T-helper 2 cell treated with Interferon-gamma antibody and Interleukin-4, amounts not matched to agents 100 ng/mL and 5 ng/mL, for 36 hours (primary cell): ENCODE data around the gene MSRB1. TPM values are rescaled to one million over a fixed set of nuclear protein-coding genes. Genes with fewer than 3 reads are reported as not detected.

ENCODE experiments used
- intact Hi-C: fragments of 100-400 bp; cut with micrococcal nuclease; formaldehyde crosslinking; loops from one replicate; pipeline ENCODE4 v1.15.1; 2023
- total RNA-seq: library from RNA; stranded (reverse); gene quantifications from 2 replicates; pipeline ENCODE4 v1.2.3, GENCODE V29; 2022

MSRB1 gene
- total RNA-seq = 14.0 and 14.1 TPM in 2 replicates

- intact Hi-C loops = loop anchor here (1.0 to 2.0 kb wide), 2 partner anchors 16 to 22 kb away; partner anchors contain the start of genes NDUFB10 and RPS2
Measured at GRCh38 chr16:1942810-1943726, at the start of gene MSRB1. Gene MSRB1, minus strand, starts transcription at chr16:1943199. Its CDS starts 43 bp downstream, at chr16:1943156.

DNA sequence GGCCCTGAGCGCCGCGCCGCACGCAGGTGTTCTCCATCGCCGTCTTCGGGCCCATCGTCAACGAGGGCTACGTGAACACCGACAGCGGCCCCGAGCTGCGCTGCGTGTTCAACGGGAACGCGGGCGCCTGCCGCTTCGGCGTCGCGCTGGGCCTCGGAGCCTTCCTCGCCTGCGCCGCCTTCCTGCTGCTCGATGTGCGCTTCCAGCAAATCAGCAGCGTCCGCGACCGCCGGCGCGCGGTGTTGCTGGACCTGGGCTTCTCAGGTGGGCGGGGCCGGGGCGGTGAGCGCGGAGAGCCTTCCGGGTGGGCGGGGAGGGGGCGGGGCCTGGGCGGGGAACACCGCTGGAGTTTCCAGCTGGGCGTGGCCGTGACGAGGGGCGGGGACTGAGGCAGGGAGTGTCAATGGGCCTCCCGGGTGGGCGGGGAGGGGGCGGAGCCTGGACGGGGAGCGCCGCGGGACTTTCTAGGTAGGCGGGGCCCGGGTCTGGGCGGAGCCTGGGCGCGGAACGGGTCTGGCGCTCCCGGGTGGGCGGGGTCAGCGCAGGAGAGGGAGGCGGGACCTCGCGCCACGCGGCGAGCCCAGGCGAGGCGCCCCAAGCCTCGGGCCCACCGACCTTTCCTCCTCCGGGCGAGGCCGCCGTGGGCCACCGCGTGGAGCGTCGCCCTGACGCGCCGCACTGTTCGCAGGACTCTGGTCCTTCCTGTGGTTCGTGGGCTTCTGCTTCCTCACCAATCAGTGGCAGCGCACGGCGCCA, 49.1 kb upstream of the MSRB1 start:
- intact Hi-C loops = loop anchor here (1.0 to 5.0 kb wide), 3 partner anchors 9 to 760 kb away; partner anchors contain the start of genes RPS2 and SRRM2

DNA sequence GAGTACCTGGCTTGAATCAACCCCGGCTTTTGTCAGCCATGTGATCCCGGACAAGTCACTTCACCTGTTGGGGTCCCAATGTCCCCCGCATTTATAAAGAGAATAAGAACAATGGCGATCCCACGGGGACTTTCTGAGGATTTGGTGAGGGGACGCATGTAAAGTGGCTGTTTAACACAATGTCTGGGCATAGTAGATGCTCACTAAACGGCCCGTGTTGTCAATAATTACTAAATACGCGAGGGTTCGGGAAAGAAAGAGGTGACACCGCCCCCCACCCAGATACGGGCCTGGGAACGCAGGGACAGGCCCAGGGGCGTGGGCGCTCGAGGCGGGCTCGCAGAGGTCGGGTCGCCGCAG, 48.6 kb upstream of the MSRB1 start:
- intact Hi-C loops = loop anchor here (1.0 to 5.0 kb wide), 3 partner anchors 8 to 761 kb away; partner anchors contain the start of genes RPS2 and SRRM2

- intact Hi-C loops = loop anchor here (1.0 to 5.0 kb wide), 3 partner anchors 8 to 761 kb away; partner anchors contain the start of genes RPS2 and SRRM2
Measured at GRCh38 chr16:1991135-1991551, 48.1 kb upstream of the MSRB1 start.

DNA sequence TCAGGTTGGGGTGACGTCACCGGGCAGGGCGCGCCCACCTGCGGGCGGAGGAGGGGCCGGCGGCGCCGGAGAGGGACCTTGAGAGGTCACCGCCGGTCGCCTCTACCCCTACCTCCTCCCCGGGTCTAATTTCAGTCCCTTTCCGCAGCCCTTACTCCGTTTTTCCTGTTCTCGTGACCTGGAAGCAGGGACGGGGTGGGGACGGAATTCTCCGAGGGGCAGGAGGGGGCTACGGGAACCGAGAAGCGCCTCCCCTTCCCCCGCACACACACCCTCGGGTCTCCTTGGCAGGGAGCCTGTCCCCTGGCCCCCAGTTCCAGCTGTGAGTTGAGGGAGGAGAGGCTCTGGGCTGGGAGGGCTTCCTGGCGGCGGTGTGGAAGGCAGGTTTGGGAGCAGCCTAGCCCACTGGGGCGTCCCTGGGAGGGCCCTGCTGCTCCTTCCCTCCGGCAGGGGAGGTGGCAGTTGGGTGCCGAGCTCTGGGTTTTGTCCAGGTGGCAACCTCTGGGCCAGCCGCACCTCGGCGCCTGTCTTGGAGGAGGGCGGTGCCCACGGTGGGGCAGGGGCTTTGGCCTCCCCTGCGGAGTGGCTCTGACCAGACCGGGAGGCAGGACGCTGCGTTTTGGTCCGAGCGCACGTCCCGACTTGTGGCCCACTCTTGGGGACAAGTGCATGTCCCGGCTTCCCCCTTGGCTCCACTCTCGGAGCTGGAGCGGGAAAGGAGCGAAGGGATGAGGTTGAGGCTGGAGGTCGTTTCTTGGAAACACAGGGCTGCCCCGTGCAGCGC, 47.5 kb upstream of the MSRB1 start:
- intact Hi-C loops = loop anchor here (1.0 to 5.0 kb wide), 3 partner anchors 7 to 762 kb away; partner anchors contain the start of genes RPS2 and SRRM2

GRCh38 chr16:1990101-1990350, 47.0 kb upstream of the MSRB1 start:
- intact Hi-C loops = loop anchor here (2.0 to 5.0 kb wide), 2 partner anchors 25 to 762 kb away; partner anchors contain the start of genes RPS2 and SRRM2

GRCh38 chr16:1989209-1990100, 46.5 kb upstream of the MSRB1 start, which contains the start of gene SYNGR3:
Gene SYNGR3, plus strand, starts transcription at chr16:1989970. Its CDS starts 133 bp downstream, at chr16:1990103.
- intact Hi-C loops = loop anchor here (2.0 to 5.0 kb wide), 2 partner anchors 25 to 763 kb away; partner anchors contain the start of genes RPS2 and SRRM2

DNA sequence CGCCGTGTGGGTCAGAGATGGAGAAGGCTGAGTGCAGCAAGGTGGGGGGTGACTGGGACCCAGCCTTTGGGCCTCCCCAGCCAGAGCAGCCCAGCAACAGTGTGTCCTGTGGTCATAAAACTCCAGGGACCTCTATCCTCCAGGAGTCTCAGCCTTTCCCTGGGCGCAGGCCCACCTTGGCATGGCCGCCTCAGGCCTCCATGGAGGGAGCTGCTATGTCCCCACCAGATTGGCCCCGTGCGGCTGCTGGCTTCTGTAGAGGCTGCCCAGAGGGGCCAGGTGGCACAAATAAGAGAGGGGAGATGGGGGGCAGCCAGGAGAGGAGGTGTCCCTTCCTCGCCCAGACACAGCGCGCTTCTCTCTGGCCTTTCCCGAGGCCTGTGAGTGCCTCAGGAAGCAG, 44.2 kb upstream of the MSRB1 start:
- intact Hi-C loops = no loop called here

- intact Hi-C loops = no loop called here
Measured at GRCh38 chr16:1985466-1986150, 42.6 kb upstream of the MSRB1 start.

DNA sequence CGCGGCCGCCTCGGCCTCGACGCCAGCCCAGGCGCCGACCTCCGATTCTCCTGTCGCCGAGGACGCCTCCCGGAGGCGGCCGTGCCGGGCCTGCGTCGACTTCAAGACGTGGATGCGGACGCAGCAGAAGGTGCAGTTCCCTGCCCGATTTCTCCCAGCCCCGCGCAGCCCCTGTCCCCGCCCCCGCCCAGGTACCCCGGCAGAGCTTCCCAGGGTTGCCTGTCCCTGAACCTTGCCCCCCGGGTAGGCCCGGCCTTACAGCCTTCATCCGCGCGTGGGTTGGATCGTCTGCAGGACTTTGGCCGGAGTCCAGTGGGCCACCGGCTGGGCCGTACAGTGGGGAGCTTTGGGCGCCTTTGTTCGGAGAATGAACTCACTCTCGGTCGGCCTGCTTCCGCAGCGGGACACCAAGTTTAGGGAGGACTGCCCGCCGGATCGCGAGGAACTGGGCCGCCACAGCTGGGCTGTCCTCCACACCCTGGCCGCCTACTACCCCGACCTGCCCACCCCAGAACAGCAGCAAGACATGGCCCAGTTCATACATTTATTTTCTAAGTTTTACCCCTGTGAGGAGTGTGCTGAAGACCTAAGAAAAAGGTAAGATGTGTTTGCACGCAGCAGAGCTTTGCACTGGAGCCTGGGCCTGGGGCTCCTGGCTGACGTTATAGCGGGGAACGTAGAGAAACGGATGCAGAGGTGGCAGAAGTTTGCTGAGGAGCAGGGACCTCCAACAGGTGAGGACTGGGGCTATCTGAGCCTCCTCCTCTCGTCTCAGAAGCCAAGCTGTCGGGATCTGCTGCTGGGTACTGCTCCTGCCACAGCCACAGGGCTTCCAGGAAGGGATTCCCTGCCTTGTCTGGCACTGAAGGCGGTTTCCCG, 41.6 kb upstream of the MSRB1 start:
- intact Hi-C loops = loop anchor here (1.0 kb wide), 1 partner anchor 12 kb away; the partner anchor contains the start of gene TBL3

- intact Hi-C loops = loop anchor here (1.0 kb wide), 2 partner anchors 8 to 11 kb away; partner anchors contain the start of gene TBL3
Measured at GRCh38 chr16:1983544-1984346, 40.7 kb upstream of the MSRB1 start, which contains the start of gene GFER. Gene GFER, plus strand, starts transcription at chr16:1984193. Its CDS starts 26 bp downstream, at chr16:1984219.

DNA sequence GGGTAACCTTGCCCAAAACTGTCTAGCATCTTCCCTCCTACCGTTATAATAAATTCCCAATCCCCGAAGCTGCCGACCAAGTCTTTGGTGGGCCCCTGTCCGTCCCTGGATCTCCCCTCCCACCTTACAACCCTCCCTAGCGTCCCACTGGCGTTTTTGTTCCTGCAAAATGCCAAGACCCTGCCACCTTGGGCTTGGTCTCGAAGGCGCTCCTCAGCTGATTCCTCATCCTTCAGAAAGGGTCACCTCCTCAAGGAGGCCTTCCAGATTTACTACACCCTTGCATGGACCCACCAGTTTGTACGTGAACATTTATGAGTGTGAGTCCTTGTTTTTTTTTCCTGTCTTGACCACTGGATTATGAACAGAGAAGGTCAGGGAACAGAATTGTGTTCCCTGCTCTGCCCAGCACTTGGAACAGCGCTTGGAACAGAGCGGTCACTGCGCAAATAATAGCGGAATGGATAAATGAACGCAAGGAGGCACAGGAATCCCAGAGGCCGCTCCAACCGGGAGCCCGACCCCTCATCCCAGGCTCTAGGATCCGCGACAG, 40.1 kb upstream of the MSRB1 start:
- intact Hi-C loops = loop anchor here (1.0 kb wide), 1 partner anchor 8 kb away; no protein-coding TSS in a partner anchor

DNA sequence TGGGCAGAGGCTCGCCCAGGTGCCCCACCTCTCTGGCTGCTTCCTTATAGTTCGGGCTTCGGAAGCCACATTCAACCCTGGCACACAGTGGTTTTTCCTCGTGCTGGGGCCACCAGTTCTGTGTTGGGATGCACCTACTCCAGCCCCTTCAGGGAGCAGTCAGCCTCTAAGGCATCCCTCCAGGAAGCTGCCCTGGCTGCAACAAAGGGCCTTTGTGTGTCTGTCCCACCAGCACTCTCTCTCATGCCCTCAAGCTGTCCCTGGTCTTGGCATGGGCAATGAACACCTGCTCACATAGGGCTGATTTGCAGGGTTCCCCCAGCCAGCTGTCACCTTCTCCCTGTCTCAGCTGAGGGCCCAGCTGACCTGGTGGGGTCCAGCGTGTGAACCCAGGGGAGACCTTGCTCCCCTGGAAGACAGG, 39.0 kb upstream of the MSRB1 start:
- intact Hi-C loops = no loop called here

DNA sequence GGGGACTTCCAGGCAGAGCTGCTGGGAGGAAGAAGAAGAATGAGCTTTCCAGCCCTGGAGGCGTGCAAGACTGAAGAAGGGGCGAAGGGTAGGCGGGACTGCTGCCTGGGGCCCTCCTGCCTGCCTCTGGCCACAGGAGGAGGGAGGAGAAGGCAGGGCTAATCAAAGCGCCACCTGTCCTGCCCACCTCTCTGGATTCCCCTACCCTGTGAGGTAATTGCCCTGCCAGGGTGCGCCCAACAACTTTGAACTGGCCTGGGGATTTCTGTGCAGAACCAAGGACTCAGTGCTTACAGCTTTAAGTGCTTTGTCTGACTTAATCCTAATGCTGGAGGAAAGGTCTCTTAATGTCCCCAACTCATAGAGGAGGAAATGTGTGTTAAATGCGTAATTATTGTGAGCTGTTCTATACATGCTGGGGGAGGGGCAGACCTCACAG, 38.4 kb upstream of the MSRB1 start, which contains the start of gene NOXO1:
TSS of gene NOXO1 (minus strand) at position 72 of the 439 bp plus-strand sequence. CDS start 290 bp downstream, outside the sequence.
- intact Hi-C loops = no loop called here

DNA sequence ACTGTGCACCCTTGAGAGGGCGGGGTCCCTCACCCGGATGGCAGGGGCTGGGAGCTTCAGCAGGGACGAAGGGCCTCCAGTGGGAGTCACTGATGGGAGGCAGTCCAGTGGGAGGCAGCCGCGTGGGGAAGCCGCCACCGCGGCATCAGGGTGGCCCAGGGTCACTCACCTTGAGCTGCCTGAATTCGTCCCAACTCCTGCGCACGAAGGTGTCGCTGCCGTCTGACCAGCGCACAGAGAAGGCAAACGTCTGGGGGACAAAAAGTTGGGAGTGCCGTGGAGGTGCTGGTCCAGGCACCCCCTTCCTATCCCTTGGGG, 37.7 kb upstream of the MSRB1 start:
- intact Hi-C loops = no loop called here

DNA sequence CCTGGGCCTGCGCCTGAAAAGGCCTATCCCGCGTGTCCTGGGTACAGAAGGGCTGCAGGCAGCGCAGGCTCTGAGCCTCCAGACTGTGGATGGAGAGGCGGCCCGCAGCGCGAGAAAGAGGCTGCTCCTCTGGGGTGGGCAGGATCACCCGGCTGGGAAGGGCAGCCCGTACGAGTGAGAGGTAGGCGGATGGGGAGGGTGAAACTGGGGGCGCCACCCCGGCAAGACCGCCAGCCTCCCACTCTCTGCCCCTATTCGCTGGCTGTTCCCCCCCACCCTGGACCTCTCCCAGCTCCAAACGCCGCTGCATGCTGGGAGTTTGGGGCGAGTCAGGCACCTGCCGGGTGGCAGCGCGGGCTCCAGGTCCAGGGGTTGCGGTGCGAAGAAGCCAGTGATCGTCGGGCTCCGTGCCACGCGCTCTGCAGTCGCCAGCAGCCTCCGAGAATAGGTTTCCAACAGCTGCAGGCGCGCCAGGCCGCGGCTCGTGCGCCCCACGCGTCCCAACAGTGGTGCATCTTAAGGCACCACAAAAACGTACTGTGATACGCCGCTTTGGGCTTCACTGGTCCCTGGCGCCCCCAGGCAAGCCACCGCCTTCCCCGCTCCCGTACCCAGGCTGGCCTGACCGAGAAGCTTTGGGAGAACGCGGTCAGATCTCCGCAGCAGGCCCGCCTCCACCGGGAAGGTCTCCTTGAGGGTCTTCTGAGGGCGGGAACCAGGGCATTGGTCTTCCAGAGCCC, 37.2 kb upstream of the MSRB1 start:
- intact Hi-C loops = no loop called here
